AG09319 (cell line): ENCODE data around the gene ERGIC3.

Experiments
- DNase-seq: peaks from one replicate; pipeline ENCODE4 v3.0.0-alpha.2; 2010; ENCODE audit warnings: low read depth; ENCODE audit errors: extremely low read depth
- TF ChIP-seq, protein P1 (sequence below): IDR thresholded peaks from 2 replicates; pipeline ENCODE4 v1.5.1; 2011; ENCODE audit warnings: low read depth, mild to moderate bottlenecking, inconsistent platforms, low read length, moderate library complexity

The ERGIC3 gene

DNA sequence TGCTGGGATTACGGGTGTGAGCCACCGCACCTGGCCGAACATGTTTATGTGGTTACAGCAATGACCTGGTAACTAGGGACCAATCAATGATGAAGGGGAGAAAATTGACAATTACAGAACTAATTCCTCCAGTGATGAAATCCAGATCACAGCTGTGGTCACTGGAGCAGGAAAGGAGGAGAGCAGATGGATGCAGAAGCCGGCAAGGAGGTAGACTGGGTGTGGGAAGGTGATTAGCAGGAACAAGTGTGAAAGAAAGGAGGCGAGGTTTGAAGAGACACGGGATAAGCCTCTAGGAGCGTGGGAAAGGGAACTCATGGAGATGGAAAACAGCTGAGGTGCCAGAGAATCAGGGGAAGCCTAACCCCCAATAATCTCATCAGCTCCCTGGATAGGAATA is 56.6 kb downstream of the ERGIC3 start:
- DNase-seq = no peak
- TF ChIP-seq, protein P1, sequence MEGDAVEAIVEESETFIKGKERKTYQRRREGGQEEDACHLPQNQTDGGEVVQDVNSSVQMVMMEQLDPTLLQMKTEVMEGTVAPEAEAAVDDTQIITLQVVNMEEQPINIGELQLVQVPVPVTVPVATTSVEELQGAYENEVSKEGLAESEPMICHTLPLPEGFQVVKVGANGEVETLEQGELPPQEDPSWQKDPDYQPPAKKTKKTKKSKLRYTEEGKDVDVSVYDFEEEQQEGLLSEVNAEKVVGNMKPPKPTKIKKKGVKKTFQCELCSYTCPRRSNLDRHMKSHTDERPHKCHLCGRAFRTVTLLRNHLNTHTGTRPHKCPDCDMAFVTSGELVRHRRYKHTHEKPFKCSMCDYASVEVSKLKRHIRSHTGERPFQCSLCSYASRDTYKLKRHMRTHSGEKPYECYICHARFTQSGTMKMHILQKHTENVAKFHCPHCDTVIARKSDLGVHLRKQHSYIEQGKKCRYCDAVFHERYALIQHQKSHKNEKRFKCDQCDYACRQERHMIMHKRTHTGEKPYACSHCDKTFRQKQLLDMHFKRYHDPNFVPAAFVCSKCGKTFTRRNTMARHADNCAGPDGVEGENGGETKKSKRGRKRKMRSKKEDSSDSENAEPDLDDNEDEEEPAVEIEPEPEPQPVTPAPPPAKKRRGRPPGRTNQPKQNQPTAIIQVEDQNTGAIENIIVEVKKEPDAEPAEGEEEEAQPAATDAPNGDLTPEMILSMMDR = no peak

DNA sequence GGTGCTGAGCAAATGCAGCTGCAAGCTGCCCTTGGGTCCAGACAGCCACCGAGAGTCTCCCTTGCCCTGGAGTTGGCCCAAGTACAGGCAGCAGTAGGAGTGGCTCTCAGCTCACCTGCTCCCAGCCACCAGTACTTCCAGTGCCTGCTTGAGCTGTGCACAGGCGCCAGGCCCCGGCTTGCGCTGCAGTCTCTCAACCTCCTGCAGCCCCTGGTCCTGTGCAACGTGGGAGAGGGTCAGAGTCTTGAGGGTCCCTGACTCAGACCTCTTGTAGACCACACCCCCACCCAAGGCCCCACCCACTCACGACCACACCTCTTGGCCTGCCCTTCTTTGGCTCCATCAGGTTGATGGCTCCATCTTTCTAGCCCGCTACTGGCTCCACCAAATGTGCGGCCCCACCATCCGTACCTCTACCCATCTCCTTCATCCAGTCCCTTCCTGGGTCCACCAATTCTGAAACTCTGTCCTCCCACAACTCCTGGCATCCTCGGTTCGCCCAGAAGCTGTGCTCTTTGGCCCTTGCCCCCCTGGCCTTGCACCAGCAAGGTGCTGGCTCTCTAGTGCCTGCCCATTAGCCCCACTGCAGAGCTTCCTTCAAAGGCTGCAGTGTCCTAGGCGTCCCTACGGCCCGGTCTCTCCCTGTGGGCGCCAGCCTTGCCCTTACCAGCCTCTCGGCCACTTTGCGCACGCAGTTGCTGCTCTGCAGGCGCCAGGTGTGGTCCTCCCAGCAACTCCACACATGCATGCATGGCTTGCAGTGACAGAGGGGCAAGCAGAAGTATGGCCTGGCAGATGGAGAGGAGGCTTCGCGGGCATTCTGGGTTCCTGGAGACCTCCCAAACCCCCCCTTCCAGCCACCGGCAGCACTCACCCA is 57.3 kb downstream of the ERGIC3 start:
- TF ChIP-seq, protein P1 = no peak
- DNase-seq = no peak

DNA sequence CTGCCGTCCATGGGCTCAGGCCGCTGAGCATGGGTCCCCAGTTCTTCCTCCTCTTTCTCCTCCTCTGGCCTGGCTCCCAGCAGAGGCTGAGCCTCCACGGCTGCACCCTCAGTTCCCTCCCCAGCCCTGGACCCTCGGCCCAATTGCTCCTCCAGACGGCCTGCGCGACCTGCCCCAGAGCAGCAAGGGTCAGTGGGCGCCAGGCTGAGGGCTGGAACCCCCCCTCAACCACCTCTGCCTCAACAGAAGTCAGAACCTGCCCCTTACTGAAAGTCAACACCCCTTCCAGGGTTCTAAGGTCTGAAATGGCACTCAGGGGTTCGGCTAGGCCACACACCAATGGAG is 57.9 kb downstream of the ERGIC3 start:
- DNase-seq = no peak
- TF ChIP-seq, protein P1 = no peak

DNA sequence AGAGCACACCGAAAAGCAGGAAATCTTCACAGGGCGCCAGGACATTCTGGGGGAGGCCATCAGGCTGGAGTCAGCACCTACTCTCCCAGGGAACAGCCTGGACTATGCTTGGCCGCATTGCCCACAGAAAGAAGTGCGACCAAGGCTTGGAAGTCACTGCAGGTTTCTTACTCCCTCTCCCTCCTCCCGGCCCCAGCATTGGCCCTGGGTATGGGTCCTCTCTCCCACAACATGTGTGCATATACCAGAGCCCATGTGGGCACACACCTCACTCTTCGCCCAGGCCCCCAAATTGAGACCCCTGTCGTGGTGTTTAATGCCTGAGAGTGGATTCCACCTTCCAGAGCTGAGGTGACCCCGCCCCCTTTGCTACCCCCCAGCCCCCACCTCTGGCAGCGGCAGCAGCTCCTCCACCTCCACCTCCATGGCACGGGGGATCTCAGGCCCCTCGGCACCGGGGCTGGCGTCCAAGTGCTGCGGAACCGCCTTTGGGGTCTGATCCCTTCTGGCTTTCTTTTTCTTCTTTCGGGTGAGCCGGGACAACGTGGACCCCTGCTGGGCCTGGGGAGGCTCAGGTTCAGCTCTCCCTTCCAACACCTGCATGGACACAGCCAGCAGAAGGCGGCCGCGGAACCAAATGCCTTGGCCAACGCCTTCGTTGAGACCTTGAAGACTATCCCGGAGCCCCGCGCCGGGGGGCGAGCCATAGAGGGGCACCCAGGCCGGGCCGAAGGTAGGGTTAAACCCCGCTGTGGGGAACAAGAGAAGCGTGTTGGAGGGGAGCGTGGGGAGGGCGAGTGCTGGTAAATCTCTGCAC is 58.5 kb downstream of the ERGIC3 start:
- no peak for DNase-seq
- TF ChIP-seq, protein P1 = no peak

DNA sequence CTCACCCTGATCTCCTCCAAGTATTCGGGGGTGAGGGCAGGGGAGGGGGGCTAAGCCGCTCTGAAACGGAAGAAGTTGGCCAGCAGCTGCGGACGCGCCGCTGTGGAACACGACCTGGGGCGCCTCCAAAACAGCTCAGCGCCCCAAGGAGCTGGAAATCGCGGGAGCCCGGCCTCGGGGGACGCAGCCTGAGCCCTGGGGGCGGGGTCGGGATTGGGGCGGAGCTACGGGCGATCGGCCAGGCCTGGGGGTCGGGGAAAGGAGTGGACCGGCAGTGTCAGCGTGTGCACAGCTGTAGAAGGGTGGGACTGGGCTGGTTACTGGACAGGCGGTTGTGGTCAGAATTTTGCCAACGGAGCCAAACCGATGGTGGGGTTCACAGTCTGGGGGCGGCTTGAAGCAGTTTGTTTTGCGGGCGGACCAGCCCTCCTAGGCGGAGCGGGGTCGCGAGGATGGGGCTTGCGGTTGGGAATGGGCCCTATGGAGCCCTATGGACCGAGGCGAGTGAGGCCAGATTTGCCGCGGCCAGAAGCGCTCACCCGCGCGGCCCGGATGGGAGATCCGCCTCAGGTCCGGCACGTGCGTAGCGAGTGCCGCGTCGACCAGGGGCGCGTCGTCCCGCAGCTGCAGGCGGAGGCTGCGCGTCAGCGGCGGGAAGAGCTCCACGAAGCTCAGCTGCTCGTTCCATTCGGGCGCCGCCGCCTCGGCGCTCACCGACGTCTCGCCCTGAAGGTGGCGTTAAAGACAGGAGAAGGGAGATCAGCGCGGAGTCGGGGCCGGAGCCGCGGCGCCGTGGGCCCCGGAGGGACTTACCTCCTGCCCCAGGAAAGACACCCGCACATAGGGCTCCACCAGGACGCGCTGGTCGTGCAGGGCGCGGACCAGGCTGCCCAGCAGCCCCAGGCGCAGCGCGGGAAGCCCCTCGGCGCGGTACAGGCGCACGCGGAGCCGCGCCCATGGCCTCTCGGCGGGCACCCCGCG is 59.4 kb downstream of the ERGIC3 start:
- TF ChIP-seq, protein P1 = peak; percentile 43
- peak; percentile 25 for DNase-seq

DNA sequence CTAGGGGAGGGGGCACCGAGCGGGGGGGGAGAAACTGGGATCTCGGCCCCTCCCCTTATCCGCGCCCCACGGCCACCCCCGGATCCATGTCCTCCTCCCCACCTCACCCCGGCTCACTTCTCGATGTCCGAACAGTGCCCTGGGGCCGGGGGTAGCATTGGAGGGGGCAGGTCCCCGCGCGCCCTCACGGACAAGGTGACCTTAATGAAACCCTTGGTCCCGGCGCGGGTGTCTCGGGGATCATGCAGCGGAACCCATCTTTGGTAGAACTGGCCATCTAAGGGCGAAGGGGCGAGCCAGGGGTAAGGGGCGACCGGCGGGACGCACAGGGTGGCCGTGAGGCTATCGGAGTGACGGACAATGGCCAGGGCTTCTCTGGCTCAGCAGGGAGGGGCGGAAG is 60.1 kb downstream of the ERGIC3 start:
- TF ChIP-seq, protein P1 = no peak
- DNase-seq = no peak
